AG04450 (cell line): ENCODE measurements around the gene GAS2. TPM values are rescaled to one million over a fixed set of nuclear protein-coding genes. Genes with fewer than 3 reads are reported as not detected.
"Not testable (repeated sequence)": the region's sequence is repeated elsewhere in the genome, so short reads cannot be mapped to it uniquely, and the experiment has no call there.

Source experiments
- CTCF ChIA-PET: fragments of 300-600, 350-600 bp; formaldehyde crosslinking; extraction: SDS; loops from one replicate; lab custom pipeline; 2022; ENCODE audit warnings: antibody characterized with exemption, inconsistent platforms; lab: Charles Lee
- POLR2A ChIA-PET: fragments of 350-600 bp; formaldehyde crosslinking; extraction: SDS; loops from one replicate; lab custom pipeline; 2021; ENCODE audit warnings: antibody characterized with exemption, inconsistent platforms; lab: Yijun Ruan, JAX
- DNase-seq: peaks from one replicate; pipeline ENCODE4 v3.0.0-alpha.2; 2011; ENCODE audit warnings: low read depth, low spot score
- H3K27ac ChIP-seq: one replicate; pipeline ENCODE4 v1.5.1; 2012; ENCODE audit warnings: low read depth, low read length, control low read depth
- H3K27me3 ChIP-seq: one replicate; pipeline ENCODE4 v1.6.0; 2012; ENCODE audit warnings: low read length; ENCODE audit not compliant: control insufficient read depth, insufficient read depth
- H3K4me3 ChIP-seq: 2 replicates; pipeline ENCODE4 v1.5.1; 2011; ENCODE audit warnings: mild to moderate bottlenecking, low read depth, low read length, control low read depth
- H3K9me3 ChIP-seq: 2 replicates; pipeline ENCODE4 v1.5.1; 2012; ENCODE audit warnings: low read length; ENCODE audit not compliant: control insufficient read depth, insufficient read depth
- polyA plus RNA-seq: library from polyadenylated mRNA; depleted of rRNA; stranded (reverse); fragments of >200 nt; gene quantifications from 2 replicates; pipeline ENCODE4 v1.2.3, GENCODE V29; 2011
- TF ChIP-seq, protein P1 (sequence below): IDR thresholded peaks from 2 replicates; pipeline ENCODE4 v1.5.1; 2011; ENCODE audit warnings: low read depth, low read length, control low read depth, inconsistent platforms

GAS2 gene
- polyA plus RNA-seq, 1 experiment = 0.67 TPM

DNA sequence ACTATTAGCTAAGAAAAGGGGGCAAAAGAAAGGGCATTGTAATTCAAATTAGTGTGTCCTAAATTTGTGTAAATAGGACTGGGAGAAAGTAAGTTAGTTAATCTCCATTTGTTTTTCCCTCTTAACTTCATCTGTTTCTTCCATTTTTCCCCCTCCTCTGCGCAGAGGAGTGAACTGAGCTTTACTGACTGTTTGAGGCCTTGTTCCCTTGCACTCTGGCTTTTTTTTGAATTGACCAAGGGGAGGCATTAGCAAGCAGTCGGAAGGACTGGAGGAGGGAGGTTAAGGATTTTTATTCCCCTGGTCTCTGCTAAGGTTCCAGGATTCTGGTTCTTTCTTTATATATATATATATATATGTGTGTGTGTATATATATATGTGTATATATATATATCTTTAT is 25.5 kb upstream of the GAS2 start:
- Histone ChIP-seq H3K9me3 (no peaks in the 10 kb centered on the region), H3K27me3 (no peaks in the 10 kb centered on the region), H3K27ac (no peak overlapping the region), H3K4me3 (no peak overlapping the region)
- TF ChIP-seq, protein P1, sequence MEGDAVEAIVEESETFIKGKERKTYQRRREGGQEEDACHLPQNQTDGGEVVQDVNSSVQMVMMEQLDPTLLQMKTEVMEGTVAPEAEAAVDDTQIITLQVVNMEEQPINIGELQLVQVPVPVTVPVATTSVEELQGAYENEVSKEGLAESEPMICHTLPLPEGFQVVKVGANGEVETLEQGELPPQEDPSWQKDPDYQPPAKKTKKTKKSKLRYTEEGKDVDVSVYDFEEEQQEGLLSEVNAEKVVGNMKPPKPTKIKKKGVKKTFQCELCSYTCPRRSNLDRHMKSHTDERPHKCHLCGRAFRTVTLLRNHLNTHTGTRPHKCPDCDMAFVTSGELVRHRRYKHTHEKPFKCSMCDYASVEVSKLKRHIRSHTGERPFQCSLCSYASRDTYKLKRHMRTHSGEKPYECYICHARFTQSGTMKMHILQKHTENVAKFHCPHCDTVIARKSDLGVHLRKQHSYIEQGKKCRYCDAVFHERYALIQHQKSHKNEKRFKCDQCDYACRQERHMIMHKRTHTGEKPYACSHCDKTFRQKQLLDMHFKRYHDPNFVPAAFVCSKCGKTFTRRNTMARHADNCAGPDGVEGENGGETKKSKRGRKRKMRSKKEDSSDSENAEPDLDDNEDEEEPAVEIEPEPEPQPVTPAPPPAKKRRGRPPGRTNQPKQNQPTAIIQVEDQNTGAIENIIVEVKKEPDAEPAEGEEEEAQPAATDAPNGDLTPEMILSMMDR = no peak
- ChIA-PET CTCF (no interaction called here), POLR2A (no interaction called here)
- DNase-seq = no peak

DNA sequence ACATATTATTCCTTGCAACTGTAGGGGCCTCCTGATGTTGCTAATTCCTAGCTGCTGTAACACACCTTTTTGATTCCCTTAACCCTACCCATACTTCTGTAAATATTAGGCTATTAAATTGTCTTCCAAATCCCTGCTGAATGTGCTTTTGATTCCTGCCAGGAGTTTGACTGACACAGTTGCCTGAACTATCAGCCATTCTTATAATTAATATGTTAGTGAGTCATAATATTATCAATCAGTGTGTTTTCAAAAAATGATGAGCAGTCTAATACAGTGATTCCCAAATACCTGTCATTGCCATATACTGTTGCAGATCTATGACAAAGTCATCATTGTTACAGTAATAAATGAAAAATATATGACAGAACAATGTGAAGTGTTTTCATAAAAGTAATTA is 24.9 kb upstream of the GAS2 start:
- Histone ChIP-seq H3K9me3 (no peaks in the 10 kb centered on the region), H3K4me3 (no peak overlapping the region), H3K27me3 (no peaks in the 10 kb centered on the region), H3K27ac (no peak overlapping the region)
- ChIA-PET POLR2A (no interaction called here), CTCF (interaction anchor here (0.7 kb wide), 1 partner anchor 9 kb away, joined by 3 read pairs; no protein-coding TSS in a partner anchor)
- no peak for DNase-seq
- TF ChIP-seq, protein P1 = no peak

DNA sequence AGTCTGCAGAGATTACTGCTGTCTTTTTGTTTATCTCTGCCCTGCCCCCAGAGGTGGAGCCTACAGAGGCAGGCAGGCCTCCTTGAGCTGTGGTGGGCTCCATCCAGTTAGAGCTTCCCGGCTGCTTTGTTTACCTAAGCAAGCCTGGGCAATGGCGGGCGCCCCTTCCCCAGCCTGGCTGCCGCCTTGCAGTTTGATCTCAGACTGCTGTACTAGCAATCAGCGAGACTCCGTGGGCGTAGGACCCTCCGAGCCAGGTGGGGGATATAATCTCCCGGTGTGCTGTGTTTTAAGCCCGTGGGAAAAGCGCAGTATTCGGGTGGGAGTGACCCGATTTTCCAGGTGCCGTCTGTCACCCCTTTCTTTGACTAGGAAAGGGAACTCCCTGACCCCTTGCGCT is 14.1 kb upstream of the GAS2 start:
- CTCF ChIA-PET, POLR2A ChIA-PET: not testable (repeated sequence)

DNA sequence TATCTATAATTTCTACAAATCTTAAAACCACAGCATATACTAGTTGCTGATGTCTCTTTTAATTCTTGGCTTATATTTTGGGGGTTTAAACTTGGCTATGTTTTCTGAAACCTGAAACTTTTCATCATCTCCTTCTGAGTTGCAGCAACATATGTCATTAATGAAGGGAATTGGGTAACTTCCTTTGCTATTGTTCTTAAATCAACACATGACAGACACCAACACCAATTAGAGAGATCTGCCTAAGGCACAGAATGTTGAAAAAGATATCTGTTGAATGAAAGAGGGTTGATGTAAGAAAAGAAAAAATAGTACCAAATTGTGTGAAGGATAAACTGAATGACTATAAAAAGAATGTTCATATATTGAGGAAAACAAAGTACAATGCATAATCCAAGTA is 10.3 kb upstream of the GAS2 start:
- no peak for DNase-seq
- Histone ChIP-seq H3K27me3 (no peaks in the 10 kb centered on the region), H3K4me3 (no peak overlapping the region), H3K9me3 (no peaks in the 10 kb centered on the region), H3K27ac (no peak overlapping the region)
- CTCF ChIA-PET = no interaction called here
- TF ChIP-seq, protein P1 = no peak
- POLR2A ChIA-PET = no interaction called here

More for the DNA sequence above, 14.1 kb upstream of the GAS2 start:
- not testable (repeated sequence) for DNase-seq, H3K27ac ChIP-seq, H3K27me3 ChIP-seq, H3K9me3 ChIP-seq, H3K4me3 ChIP-seq

DNA sequence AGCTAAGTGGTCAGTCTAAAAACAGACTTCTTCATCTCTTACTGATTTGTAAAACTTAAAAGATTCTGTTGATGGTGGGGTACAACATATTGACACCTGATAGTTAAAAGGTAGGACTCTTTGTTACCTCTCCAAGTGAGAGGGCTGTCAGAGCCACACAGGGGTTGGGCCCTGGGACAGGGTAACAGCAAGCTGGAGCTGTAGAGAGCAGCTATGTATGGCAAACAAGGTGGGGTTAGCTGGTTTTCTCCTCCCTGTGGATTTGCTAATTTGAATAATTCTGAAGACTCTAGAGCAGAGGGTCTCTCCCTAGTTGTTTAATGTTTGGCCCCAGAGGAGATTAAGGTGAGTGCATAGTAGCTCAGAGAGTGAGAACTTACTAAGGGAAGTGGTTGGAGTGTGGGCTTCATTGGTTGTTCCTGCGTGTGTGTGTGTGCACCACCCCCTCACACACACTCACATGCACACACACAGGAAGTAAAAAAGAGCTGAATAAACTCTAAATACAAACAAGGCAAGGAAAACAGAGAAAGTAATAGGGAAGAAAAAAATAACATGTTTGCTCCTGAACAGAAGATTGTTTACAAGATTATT is 9.2 kb upstream of the GAS2 start:
- TF ChIP-seq, protein P1 = no peak
- H3K4me3 ChIP-seq = no peak overlapping the region
- H3K27ac ChIP-seq = no peak overlapping the region
- CTCF ChIA-PET = interaction anchor here (0.8 kb wide), 1 partner anchor 74 kb away, joined by 3 read pairs; no protein-coding TSS in a partner anchor
- DNase-seq = no peak
- POLR2A ChIA-PET = no interaction called here
- no peaks in the 10 kb centered on the region for H3K9me3 ChIP-seq
- no peaks in the 10 kb centered on the region for H3K27me3 ChIP-seq
